HL-60 (cell line): ENCODE measurements around the gene MAPK12.

Experiments
- POLR2AphosphoS5 ChIP-seq: IDR thresholded peaks from 2 replicates; pipeline ENCODE4 v1.6.1; 2012; ENCODE audit warnings: low read depth
- TF ChIP-seq, protein P1 (sequence below): IDR thresholded peaks from one replicate; pipeline ENCODE4 v1.5.1; 2011; ENCODE audit warnings: low read length, control low read depth, inconsistent platforms; ENCODE audit not compliant: insufficient read depth

DNA sequence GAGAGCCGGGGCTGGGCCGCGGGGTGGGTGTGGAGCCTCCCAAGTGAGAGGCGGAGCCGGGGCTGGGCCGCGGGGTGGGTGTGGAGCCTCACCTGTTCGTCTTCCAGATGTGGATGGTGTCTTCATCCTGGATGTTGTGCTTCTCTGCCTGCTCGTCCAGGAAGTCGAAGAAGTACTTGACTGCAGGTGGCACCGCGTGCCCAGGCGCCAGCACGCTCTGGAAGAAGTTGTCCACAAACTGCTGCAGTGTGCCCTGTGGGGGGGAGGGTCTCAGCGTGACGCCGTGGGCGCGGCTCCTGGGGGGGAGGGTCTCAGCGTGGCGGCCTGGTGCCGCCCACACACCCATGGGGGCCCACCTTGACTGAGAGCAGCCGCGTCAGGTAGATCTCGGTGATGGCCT is 16.3 kb upstream of the MAPK12 start:
- TF ChIP-seq POLR2AphosphoS5: no peak
- TF ChIP-seq, protein P1, sequence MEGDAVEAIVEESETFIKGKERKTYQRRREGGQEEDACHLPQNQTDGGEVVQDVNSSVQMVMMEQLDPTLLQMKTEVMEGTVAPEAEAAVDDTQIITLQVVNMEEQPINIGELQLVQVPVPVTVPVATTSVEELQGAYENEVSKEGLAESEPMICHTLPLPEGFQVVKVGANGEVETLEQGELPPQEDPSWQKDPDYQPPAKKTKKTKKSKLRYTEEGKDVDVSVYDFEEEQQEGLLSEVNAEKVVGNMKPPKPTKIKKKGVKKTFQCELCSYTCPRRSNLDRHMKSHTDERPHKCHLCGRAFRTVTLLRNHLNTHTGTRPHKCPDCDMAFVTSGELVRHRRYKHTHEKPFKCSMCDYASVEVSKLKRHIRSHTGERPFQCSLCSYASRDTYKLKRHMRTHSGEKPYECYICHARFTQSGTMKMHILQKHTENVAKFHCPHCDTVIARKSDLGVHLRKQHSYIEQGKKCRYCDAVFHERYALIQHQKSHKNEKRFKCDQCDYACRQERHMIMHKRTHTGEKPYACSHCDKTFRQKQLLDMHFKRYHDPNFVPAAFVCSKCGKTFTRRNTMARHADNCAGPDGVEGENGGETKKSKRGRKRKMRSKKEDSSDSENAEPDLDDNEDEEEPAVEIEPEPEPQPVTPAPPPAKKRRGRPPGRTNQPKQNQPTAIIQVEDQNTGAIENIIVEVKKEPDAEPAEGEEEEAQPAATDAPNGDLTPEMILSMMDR: no peak
